IPS DF 19.7 (cell line): ENCODE measurements around the gene SPECC1L.

Experiments used
- DNase-seq: peaks from one replicate; pipeline ENCODE4 v3.0.0-alpha.2; 2013; ENCODE audit warnings: low read depth, low spot score

The SPECC1L gene

DNA sequence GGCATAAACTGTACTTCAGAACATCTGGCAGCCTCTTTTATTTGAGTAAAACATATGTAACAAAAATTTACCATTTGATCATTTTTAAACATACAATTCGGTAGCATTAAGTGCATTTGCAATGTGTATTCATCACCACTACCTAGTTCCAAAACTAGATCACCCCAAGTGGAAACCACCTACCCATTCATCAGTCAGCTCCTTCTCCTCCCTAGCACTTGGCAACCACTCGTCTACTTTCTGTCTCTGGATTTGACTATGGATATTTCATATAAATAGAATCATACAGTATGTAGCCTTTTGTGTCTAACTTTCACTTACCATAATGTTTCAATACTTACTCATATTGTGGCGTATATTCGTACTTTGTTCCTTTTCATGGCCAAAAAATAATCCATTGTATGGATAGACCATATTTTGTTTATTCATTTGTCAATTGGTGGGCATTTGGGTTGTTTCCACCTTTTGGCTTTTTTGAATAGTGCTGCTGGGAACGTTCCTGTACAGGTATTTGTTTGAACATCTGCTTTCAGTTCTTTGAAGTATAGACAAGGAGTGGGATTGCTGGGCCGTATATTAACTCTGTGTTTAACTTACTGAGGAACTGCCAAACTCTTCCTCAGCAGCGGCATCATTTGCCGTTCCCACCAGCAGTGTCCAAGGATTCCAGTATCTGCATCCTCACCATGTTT lies 129.5 kb downstream of the SPECC1L start:
- DNase-seq: no peak

GRCh38 chr22:24400726-24401596 lies 130.3 kb downstream of the SPECC1L start:
- DNase-seq: no peak

GRCh38 chr22:24401931-24402367 lies 131.3 kb downstream of the SPECC1L start:
- no peak for DNase-seq

- no peak for DNase-seq
Observed at GRCh38 chr22:24402460-24403192, 132.0 kb downstream of the SPECC1L start.

DNA sequence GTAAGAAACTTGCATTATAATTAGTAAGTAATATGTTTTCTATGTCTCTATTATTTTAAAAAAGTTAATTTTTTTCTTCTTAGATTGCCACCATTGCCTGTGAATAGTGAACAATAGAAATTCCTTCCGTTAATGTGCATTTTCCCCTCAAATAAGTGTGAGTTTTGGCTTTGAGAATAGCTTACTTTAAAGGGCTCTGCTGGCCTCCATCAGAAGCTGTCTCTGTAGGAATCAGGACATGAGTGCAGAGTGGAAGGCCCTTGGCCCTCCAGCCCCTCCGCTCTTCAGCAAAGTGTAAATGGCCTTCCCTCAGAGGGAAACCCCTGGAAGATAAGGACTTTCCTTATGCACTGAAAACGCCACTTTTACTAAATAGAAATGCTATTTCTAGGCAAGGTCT lies 132.7 kb downstream of the SPECC1L start:
- DNase-seq: no peak

- no peak for DNase-seq
Observed at GRCh38 chr22:24404561-24405275, 134.1 kb downstream of the SPECC1L start.

GRCh38 chr22:24405631-24406321 lies 135.1 kb downstream of the SPECC1L start:
- DNase-seq: no peak

- DNase-seq: no peak
Observed at GRCh38 chr22:24406322-24407277, 136.0 kb downstream of the SPECC1L start.

DNA sequence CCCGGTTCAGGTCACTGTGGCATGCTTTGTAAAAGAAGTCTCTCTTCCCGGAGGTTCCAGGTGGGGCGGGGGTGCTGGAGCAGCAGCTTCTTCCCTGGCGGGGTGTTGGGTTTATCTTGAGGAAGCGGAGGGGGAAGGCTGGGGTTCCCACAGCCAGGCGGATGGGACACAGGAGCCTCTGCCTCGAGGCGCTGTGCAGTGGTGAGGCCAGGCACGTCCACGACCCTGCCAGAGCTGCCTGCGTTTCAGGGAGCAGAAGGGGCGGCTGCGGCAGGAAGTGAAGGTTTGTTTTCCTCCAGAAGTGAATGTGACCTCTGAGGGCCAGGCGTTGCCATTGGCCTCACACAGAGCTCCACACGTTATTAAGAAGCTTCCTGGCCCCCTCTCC lies 136.6 kb downstream of the SPECC1L start:
- DNase-seq: no peak

DNA sequence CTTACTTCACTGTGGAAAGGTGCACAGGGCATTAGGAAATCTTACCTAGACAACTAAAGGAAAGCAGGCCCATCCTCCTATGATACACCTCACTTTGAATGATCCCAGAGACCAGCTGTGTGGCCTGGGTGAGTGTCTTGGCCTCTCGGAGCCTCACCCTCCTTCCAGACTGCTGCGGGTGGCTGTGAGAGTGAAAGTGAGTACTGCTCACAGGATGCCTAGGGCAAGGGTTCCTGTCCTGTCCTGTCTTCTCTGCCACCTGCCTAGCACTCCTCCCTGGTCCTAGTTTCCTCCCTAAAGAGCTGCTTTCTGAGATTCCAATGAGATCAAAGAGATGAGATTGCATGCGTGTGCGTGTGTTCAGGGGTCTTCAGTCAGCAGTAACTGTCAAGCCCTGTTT lies 137.3 kb downstream of the SPECC1L start:
- DNase-seq: no peak

- DNase-seq: no peak
Observed at GRCh38 chr22:24408630-24409029, 138.0 kb downstream of the SPECC1L start.

- DNase-seq: no peak
Observed at GRCh38 chr22:24409707-24410106, 139.1 kb downstream of the SPECC1L start.

DNA sequence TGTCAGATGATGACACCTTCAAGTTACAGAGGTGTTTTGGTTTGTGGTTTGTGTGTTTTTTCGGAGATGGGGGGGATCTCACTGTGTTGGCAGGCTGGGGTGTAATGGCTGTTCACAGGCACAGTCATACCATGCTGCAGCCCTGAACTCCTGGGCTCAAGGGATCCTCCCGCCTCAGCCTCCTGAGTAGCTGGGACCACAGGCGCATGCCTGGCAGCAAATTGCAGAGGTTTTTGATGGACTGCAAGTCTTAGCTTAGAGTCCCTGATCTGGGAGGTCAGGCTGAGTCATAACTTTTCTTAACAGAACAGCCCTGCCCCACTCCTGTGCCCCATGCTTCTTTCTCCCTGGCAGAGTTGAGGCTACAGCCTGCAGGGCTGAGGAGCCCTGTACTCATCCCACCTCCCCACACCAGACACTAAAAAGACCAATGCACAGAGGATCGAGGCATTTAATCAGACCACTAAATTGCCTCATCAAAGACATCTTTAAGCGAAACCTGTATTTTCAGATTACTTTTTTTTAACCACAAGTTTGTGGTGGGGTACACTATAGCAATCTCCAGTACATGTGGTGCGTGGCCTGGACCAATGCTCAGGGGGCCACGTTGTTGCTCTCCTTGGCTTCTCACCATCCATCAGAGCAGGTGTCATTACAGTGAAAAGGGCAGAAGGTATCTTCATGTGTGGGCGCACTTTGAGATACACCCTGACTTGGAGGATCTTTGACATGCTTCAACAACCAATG lies 139.7 kb downstream of the SPECC1L start:
- no peak for DNase-seq

GRCh38 chr22:24411256-24412004 lies 140.8 kb downstream of the SPECC1L start:
- DNase-seq: no peak

GRCh38 chr22:24412274-24412673 lies 141.6 kb downstream of the SPECC1L start:
- no peak for DNase-seq

DNA sequence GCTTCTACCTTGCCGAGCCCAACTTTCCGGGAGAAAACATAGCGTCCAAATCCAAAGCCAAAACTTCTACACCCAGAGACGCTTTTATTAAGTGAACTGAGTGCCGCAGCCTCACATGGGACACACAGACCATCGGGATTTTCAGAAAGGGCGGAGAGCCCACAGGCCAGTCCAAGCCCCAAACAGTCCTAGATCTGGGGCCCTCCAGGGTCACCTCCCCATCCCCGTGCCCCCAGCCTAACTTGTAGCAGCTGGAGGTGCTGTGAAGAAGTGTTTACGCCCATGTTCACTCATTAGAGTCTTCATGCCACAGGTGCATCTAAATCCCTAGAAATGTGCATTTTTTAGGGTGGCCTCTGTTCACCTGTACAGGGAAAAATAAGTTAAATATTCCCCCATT lies 142.6 kb downstream of the SPECC1L start:
- DNase-seq: no peak

- DNase-seq: no peak
Observed at GRCh38 chr22:24413736-24414385, 143.2 kb downstream of the SPECC1L start.

DNA sequence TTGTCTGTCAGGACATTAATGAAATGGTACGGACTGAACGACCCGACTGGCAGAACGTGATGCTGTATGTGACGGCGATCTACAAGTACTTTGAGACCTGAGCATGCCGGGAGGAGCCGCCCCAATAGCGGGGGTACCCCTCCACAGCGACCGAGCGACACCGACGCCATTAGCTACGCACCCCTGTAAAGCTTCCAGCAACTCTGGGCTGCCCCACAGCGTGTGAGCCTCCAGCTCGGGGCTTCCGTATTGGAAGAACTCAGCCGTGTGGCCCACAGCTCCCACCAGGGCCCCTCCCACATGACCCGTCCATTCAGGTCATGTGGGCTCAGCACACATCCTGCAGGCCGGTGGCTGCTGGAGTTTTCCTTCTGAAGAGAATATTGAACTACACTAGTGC lies 143.9 kb downstream of the SPECC1L start:
- no peak for DNase-seq
